ENCODE data around the gene TMEM87B. TPM values are rescaled to one million over a fixed set of nuclear protein-coding genes. Genes with fewer than 3 reads are reported as not detected.

Gene TMEM87B
- polyA plus RNA-seq, 1 donor from 2014 or later = 12.8 TPM

Other genes with a start within 250 kb of the TMEM87B start
- gene ANAPC1, start 171.1 kb upstream of the TMEM87B start, polyA plus RNA-seq = 13.8 and 26.5 TPM in 2 replicates
- 0.16 and 0.53 TPM in 2 replicates for gene MERTK, start 156.7 kb upstream of the TMEM87B start, polyA plus RNA-seq
- gene FBLN7, start 83.1 kb downstream of the TMEM87B start, polyA plus RNA-seq = 0.50 TPM in 1 of 2 replicates, not detected in the other
- gene ZC3H8, start 199.8 kb downstream of the TMEM87B start, polyA plus RNA-seq = 22.6 and 26.5 TPM in 2 replicates
- gene ZC3H6, start 220.3 kb downstream of the TMEM87B start, polyA plus RNA-seq = 6.1 and 6.8 TPM in 2 replicates

Data from neural cell (in vitro differentiated cells).